GM12872 (cell line): ENCODE measurements around the gene TMEM151A.

Source experiments
- TF ChIP-seq, protein P1 (sequence below): IDR thresholded peaks from 3 replicates; pipeline ENCODE4 v1.5.1; 2011; ENCODE audit warnings: low read depth, mild to moderate bottlenecking, low read length, moderate library complexity; ENCODE audit not compliant: insufficient read depth

Gene TMEM151A

DNA sequence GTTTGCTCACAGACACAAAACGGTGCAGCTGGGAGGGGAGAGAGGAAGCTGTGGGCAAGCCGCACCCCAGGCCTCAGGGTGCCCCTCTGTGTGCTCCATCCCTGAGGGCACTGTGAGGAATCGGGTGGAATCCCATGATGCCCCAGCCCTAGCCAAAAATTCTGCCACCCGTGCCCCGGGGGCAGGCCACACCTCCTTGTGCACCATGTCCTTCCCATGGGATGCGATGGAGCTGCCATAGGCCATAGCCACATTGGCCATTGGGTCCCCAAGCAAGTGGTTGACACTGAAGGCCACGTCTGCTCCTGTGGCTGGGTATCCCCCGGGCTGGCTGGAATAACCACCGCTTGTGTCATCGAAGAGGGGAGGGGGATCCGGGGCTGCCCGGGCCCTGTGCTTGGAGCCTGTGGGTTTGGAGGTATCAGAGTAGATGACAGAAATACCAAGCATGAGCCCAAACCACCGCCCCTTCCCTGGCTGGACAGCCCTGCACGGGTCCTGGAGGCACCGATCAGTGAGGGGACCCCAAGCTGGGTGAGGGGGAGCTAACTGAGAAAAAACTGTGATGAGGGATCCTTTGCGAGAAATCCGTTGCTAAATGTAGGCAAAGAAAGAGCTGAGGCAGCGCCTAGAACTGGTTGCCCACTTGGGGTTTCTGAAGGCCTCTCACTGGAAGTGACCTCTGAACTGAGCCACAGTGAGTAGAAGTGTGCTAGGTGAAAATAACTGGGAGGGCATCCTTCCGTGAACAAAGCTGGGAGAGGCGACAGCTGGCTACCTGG lies 3.6 kb upstream of the TMEM151A start:
- TF ChIP-seq, protein P1, sequence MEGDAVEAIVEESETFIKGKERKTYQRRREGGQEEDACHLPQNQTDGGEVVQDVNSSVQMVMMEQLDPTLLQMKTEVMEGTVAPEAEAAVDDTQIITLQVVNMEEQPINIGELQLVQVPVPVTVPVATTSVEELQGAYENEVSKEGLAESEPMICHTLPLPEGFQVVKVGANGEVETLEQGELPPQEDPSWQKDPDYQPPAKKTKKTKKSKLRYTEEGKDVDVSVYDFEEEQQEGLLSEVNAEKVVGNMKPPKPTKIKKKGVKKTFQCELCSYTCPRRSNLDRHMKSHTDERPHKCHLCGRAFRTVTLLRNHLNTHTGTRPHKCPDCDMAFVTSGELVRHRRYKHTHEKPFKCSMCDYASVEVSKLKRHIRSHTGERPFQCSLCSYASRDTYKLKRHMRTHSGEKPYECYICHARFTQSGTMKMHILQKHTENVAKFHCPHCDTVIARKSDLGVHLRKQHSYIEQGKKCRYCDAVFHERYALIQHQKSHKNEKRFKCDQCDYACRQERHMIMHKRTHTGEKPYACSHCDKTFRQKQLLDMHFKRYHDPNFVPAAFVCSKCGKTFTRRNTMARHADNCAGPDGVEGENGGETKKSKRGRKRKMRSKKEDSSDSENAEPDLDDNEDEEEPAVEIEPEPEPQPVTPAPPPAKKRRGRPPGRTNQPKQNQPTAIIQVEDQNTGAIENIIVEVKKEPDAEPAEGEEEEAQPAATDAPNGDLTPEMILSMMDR, result no peak

DNA sequence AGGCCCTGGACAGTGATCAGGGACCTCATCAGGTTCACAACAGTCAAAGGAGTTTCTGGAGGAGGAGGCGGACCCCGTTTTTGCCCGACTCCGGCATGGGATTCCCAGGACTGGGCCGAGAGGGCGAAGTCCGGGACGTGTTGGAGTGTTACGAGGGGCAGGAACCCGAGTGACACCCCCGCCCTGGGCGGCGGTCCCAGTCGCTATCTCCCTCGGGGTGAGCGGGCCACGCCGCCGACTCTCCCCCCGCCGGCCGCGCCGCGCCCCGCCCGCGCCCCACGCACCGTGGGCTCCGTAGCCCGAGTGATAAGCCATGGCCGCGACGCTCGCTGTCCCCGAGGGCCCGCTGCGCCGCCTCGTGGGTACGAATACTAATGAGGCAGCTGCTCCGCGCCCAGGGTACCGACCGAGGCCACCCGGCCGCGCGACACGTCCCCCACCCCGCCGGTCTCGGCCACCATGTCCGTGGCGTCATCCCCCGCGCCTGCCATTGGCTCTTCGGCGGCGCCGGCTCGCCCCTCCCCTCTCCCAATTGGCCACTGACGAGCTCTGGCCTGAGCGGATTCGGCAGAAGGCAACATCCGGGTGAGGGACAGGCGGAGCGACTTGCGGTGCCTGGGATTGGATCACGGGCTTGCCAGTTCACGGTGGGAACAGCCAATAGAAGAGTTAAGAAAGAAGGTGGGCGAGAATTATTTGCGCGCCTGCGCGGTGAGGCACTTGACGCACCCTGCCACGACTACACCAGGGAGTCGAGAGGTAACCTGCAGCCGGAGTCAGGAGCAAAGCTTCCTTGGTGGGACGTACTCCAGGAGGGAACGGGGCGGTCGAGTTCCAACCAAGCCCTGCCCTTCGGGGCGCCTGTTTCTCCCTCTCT lies 2.8 kb upstream of the TMEM151A start, which contains the start of gene YIF1A:
TSS of gene YIF1A (minus strand) at position 473 of the 877 bp plus-strand sequence. CDS start at position 315, 158 bp downstream.
- TF ChIP-seq, protein P1, result no peak

DNA sequence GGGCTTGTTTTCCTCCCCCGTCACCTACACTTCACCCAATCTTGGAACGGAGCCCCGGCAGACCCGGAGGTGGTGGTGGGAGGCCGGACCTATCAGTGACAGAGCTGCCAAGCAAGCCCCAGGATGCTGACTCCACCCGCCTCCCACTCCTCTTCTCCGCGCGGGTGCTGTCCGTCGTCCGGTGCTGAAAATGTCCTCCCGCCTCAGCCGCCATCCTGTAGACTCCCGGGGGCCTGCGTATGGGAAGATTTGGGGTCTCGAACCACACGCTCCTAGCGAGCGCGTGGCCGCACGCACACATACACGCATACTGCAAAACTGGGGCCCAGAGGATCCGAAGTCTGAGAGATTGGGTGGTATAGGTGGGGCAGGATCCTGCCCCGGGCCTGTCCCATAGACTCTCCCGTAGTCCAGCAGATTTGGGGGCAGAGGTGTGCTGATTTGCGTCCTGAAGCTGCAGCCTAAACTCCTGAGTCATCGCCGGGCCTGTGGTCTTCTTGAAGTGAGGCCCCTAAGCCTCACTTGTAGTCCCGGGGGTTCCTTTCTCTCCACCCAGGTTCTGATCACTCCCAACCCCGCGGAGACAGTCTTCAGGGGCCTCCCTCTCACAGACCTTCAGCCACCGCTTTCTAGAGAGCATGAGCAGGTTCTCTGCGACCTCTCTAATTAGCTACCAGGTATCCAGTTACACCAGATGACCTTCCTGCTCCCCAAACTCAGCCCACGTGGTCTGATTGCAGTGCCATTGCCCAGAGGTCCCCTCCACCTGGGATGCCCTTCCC lies 2.0 kb upstream of the TMEM151A start:
- TF ChIP-seq, protein P1, result no peak

DNA sequence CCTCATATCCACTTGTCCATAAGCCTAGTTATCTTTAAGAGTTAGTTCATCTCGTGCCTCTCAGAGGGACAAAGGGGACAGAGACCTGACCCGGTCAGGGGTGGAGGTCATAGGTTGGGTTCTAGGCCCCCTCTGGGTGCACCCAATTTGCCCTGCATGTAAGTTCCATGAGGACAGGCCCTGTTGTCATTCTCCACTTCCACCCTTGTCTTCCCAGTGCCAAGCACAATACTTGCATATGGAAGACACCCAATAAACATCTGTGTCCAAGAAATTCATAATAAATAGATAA lies 1.4 kb upstream of the TMEM151A start:
- TF ChIP-seq, protein P1, result no peak

DNA sequence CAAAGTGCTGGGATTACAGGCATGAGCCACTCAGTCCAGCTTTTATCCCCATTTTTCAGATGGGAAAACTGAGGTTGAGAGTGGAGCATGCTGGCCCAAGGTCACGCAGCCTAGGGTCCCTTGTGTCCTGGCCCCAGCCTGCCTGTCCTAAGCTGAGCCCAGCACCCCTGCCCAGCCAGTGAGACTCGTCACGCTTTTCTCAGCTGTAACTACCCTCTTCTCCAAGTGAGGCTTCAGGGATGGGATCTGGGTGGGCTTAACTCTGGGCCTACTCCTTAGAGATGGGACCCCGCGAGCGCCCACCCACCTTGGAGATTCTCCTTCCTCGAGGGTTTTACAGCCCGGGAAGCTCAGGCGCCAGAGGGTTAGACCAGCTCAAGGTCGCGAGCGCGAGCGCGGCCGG lies 390 bp upstream of the TMEM151A start:
- TF ChIP-seq, protein P1, result no peak

DNA sequence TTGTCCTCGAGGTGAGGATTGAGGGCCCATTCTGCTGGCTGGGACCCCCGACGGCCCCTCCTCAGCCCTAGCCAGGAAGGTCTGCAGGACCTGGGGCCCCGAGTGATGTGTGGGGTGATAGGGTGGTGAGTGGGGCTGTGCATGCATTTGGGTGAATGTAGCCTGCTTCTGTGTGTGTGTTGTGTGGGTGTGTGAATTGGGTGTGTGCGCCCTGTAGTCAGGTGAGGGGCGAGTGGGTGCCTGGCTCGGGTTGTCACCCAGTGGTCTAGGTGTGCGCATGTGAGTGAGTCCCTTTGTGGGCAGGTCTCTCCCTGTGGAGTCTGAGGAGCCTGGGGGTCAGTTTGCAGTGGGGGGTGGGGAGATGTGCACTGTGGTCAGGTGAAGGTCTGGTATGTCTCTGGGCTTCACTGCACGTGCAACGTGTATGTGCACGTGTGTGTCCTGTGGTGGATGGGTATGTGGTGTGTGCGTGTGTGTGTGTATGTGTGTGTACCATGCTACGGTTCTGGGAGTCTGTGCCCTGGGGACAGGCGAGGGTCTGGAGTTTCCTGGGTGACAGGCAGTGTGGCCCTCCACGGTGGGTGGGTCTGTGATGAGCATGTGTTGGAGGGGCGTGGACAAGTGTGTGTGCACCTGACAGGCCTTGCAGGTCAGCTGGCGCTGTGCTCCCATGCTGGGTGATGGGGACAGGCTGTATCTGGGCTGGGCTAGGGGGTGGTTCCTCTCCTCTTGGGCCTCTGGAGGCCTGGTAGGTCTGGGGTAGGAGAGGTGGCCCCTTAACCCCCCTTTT lies 1.0 kb downstream of the TMEM151A start:
- TF ChIP-seq, protein P1, result no peak
